ENCODE results near the gene DAPK1. TPM values are rescaled to one million over a fixed set of nuclear protein-coding genes. Genes with fewer than 3 reads are reported as not detected.

DAPK1 gene
- total RNA-seq, 1 donor from 2014 or later, result 24.6 TPM

GRCh38 chr9:87503927-87504326 is 6.3 kb downstream of the DAPK1 start:
- DNase-seq (ENCODE audit: extremely low spot score in 2 of 2), result no peak
- no peaks in the 10 kb centered on the region for H3K36me3 ChIP-seq
- no peaks in the 10 kb centered on the region for H3K9me3 ChIP-seq
- TF ChIP-seq POLR2AphosphoS5 (IDR thresholded peaks at IDR 0.05; ENCODE audit: insufficient read depth in 1 of 2, low read depth in 1 of 2) (no peak), POLR2A (IDR thresholded peaks at IDR 0.05) (no peak), CTCF (IDR thresholded peaks at IDR 0.05) (no peak)
- intact Hi-C loops (cut with DNase I), result no loop called here
- no peak overlapping the region for H3K27ac ChIP-seq
- no peak overlapping the region for H3K4me3 ChIP-seq
- H3K4me1 ChIP-seq, result peaks cover 7% of the 10 kb centered on the region
- H3K27me3 ChIP-seq, result peaks cover 3% of the 10 kb centered on the region

GRCh38 chr9:87504938-87505337 is 7.3 kb downstream of the DAPK1 start:
- Histone ChIP-seq H3K36me3 (no peaks in the 10 kb centered on the region), H3K27ac (no peak overlapping the region), H3K4me3 (no peak overlapping the region), H3K9me3 (no peaks in the 10 kb centered on the region), H3K4me1 (no peaks in the 10 kb centered on the region), H3K27me3 (no peaks in the 10 kb centered on the region)
- intact Hi-C loops (cut with DNase I), result no loop called here
- DNase-seq (ENCODE audit: extremely low spot score in 2 of 2), result no peak
- TF ChIP-seq POLR2A (IDR thresholded peaks at IDR 0.05), result no peak
- TF ChIP-seq POLR2AphosphoS5 (IDR thresholded peaks at IDR 0.05; ENCODE audit: insufficient read depth in 1 of 2, low read depth in 1 of 2), result no peak
- TF ChIP-seq CTCF (IDR thresholded peaks at IDR 0.05), result no peak

GRCh38 chr9:87505869-87506678 is 8.4 kb downstream of the DAPK1 start:
- TF ChIP-seq CTCF (IDR thresholded peaks at IDR 0.05) (no peak), POLR2A (IDR thresholded peaks at IDR 0.05) (no peak), POLR2AphosphoS5 (IDR thresholded peaks at IDR 0.05; ENCODE audit: insufficient read depth in 1 of 2, low read depth in 1 of 2) (no peak)
- no peaks in the 10 kb centered on the region for H3K9me3 ChIP-seq
- H3K27ac ChIP-seq, result no peak overlapping the region
- H3K27me3 ChIP-seq, result no peaks in the 10 kb centered on the region
- no peaks in the 10 kb centered on the region for H3K36me3 ChIP-seq
- H3K4me1 ChIP-seq, result no peaks in the 10 kb centered on the region
- H3K4me3 ChIP-seq, result no peak overlapping the region
- intact Hi-C loops (cut with DNase I), result no loop called here
- DNase-seq (ENCODE audit: extremely low spot score in 2 of 2), result no peak

GRCh38 chr9:87507576-87507975 is 9.9 kb downstream of the DAPK1 start:
- no peaks in the 10 kb centered on the region for H3K27me3 ChIP-seq
- DNase-seq (ENCODE audit: extremely low spot score in 2 of 2), result no peak
- intact Hi-C loops (cut with DNase I), result no loop called here
- no peak overlapping the region for H3K27ac ChIP-seq
- H3K4me1 ChIP-seq, result no peaks in the 10 kb centered on the region
- H3K36me3 ChIP-seq, result no peaks in the 10 kb centered on the region
- H3K9me3 ChIP-seq, result no peaks in the 10 kb centered on the region
- no peak overlapping the region for H3K4me3 ChIP-seq
- TF ChIP-seq CTCF (IDR thresholded peaks at IDR 0.05), result no peak
- no peak for TF ChIP-seq POLR2AphosphoS5 (IDR thresholded peaks at IDR 0.05; ENCODE audit: insufficient read depth in 1 of 2, low read depth in 1 of 2)
- no peak for TF ChIP-seq POLR2A (IDR thresholded peaks at IDR 0.05)

- H3K4me3 ChIP-seq, result no peak overlapping the region
- H3K4me1 ChIP-seq, result peaks cover 5% of the 10 kb centered on the region
- intact Hi-C loops (cut with DNase I), result no loop called here
- no peak for DNase-seq (ENCODE audit: extremely low spot score in 2 of 2)
- H3K36me3 ChIP-seq, result no peaks in the 10 kb centered on the region
- H3K27ac ChIP-seq, result no peak overlapping the region
- H3K9me3 ChIP-seq, result no peaks in the 10 kb centered on the region
- no peaks in the 10 kb centered on the region for H3K27me3 ChIP-seq
- no peak for TF ChIP-seq POLR2AphosphoS5 (IDR thresholded peaks at IDR 0.05; ENCODE audit: insufficient read depth in 1 of 2, low read depth in 1 of 2)
- TF ChIP-seq POLR2A (IDR thresholded peaks at IDR 0.05), result no peak
- TF ChIP-seq CTCF (IDR thresholded peaks at IDR 0.05), result no peak
These were observed 12.6 kb downstream of the DAPK1 start for GRCh38 chr9:87510252-87510683.

Data from vagina (tissue), 2 donors.